KBM-7 (cell line): ENCODE data around the gene ZNF436.

Source experiments
- DNase-seq: peaks from one replicate; pipeline ENCODE4 v3.0.0-alpha.2; 2015
- in situ Hi-C: fragments of 300-500 bp; cut with MboI; formaldehyde crosslinking; loops from 2 replicates; pipeline ENCODE4 v1.14.3; 2020; ENCODE audit warnings: low sequenced_read_pairs, low pct_unique_long_range_greater_than_20kb, mixed read lengths

ZNF436 gene

GRCh38 chr1:23368562-23369334 is 888 bp downstream of the ZNF436 start:
- DNase-seq, result peak; percentile 90
- in situ Hi-C loops, result no loop called here

GRCh38 chr1:23367791-23368561 is 1.7 kb downstream of the ZNF436 start:
- peak; percentile 99 for DNase-seq
- in situ Hi-C loops, result no loop called here

- DNase-seq, result no peak
- in situ Hi-C loops, result no loop called here
Measured at GRCh38 chr1:23367451-23367790, 2.2 kb downstream of the ZNF436 start.

GRCh38 chr1:23366598-23366997 is 3.0 kb downstream of the ZNF436 start:
- in situ Hi-C loops, result no loop called here
- no peak for DNase-seq

- DNase-seq, result no peak
- in situ Hi-C loops, result no loop called here
Measured at GRCh38 chr1:23366146-23366545, 3.5 kb downstream of the ZNF436 start.

GRCh38 chr1:23362218-23362713 is 7.4 kb downstream of the ZNF436 start:
- in situ Hi-C loops, result no loop called here
- no peak for DNase-seq

GRCh38 chr1:23358310-23358875 is 11.2 kb downstream of the ZNF436 start:
- in situ Hi-C loops, result no loop called here
- no peak for DNase-seq

GRCh38 chr1:23357138-23357908 is 12.3 kb downstream of the ZNF436 start:
- DNase-seq, result no peak
- in situ Hi-C loops, result no loop called here

GRCh38 chr1:23356471-23357137 is 13.0 kb downstream of the ZNF436 start:
- DNase-seq, result no peak
- in situ Hi-C loops, result no loop called here

GRCh38 chr1:23354245-23354644 is 15.4 kb downstream of the ZNF436 start:
- DNase-seq, result peak; percentile 25
- in situ Hi-C loops, result no loop called here

GRCh38 chr1:23352096-23352695 is 17.4 kb downstream of the ZNF436 start:
- in situ Hi-C loops, result no loop called here
- no peak for DNase-seq

GRCh38 chr1:23345920-23346319 is 23.7 kb downstream of the ZNF436 start:
- in situ Hi-C loops, result no loop called here
- DNase-seq, result no peak

- DNase-seq, result peak; percentile 70
- in situ Hi-C loops, result no loop called here
Measured at GRCh38 chr1:23344987-23345472, 24.6 kb downstream of the ZNF436 start.

- in situ Hi-C loops, result no loop called here
- DNase-seq, result peak; percentile 99
Measured at GRCh38 chr1:23344111-23344986, 25.3 kb downstream of the ZNF436 start, which contains the start of gene HNRNPR. HNRNPR (minus strand) TSS chr1:23344284; CDS start chr1:23341008, 3,276 bp downstream.

GRCh38 chr1:23343221-23344110 is 26.2 kb downstream of the ZNF436 start:
- DNase-seq, result peak; percentile 45
- in situ Hi-C loops, result no loop called here

- no peak for DNase-seq
- in situ Hi-C loops, result no loop called here
Measured at GRCh38 chr1:23341931-23342692, 27.5 kb downstream of the ZNF436 start.
